K562 (cell line): Measurements from ENCODE around the gene HPCAL1. TPM values are rescaled to one million over a fixed set of nuclear protein-coding genes. Genes with fewer than 3 reads are reported as not detected.

ENCODE experiments used
- BRF1 ChIP-seq: IDR thresholded peaks from 3 replicates; pipeline ENCODE4 v1.6.1; 2011; ENCODE audit warnings: borderline replicate concordance, mild to moderate bottlenecking; ENCODE audit not compliant: insufficient read length; ENCODE audit errors: extremely low read depth
- CBFA2T3 ChIP-seq: fragments of 450-650 bp; IDR thresholded peaks from 2 replicates; pipeline ENCODE4 v1.6.1; 2017
- CREB3L1 ChIP-seq: fragments of 450-650 bp; IDR thresholded peaks from 2 replicates; pipeline ENCODE4 v1.6.1; 2014; ENCODE audit warnings: low read depth, mild to moderate bottlenecking, moderate library complexity, borderline replicate concordance
- ELF2 ChIP-seq: fragments of 250-450 bp; sonication (Bioruptor Pico); IDR thresholded peaks from 2 replicates; pipeline ENCODE4 v1.5.0; 2021; ENCODE audit warnings: mild to moderate bottlenecking
- ETS2 ChIP-seq: IDR thresholded peaks from 2 replicates; pipeline ENCODE4 v1.6.1; 2016; ENCODE audit warnings: borderline replicate concordance, missing genetic modification characterization, mild to moderate bottlenecking, moderate library complexity, missing compliant biosample characterization; ENCODE audit not compliant: poor library complexity, severe bottlenecking
- FOXJ2 ChIP-seq: fragments of 200-800 bp; sonication (Bioruptor generic); IDR thresholded peaks from 2 replicates; pipeline ENCODE4 v1.6.1; 2016; ENCODE audit warnings: missing genetic modification characterization, missing compliant biosample characterization
- PHF8 ChIP-seq: fragments of 200-600 bp; sonication (generic); IDR thresholded peaks from 2 replicates; pipeline ENCODE4 v1.6.1; 2012; ENCODE audit warnings: mixed run types, mild to moderate bottlenecking, inconsistent platforms, low read length, moderate library complexity, borderline replicate concordance
- POLR2A ChIP-seq: fragments of 450-650 bp; conservative IDR thresholded peaks from 2 replicates; pipeline ENCODE4 v1.6.1; 2016
- RBM25 ChIP-seq: fragments of 200-400 bp; formaldehyde crosslinking; IDR thresholded peaks from 2 replicates; pipeline ENCODE4 v1.6.1; 2018; ENCODE audit warnings: low read length, low read depth, moderate library complexity; ENCODE audit not compliant: severe bottlenecking
- SMARCA5 ChIP-seq: fragments of 450-650 bp; IDR thresholded peaks from 2 replicates; pipeline ENCODE4 v1.6.1; 2016
- XRCC4 ChIP-seq: IDR thresholded peaks from one replicate; pipeline ENCODE4 v1.6.1; 2011; ENCODE audit not compliant: insufficient read depth, insufficient read length; ENCODE audit errors: extremely low read depth
- ZBTB40 ChIP-seq, 2 experiments: fragments of 450-650 bp in 1 of 2; sonication (generic) in 1 of 2; formaldehyde crosslinking in 1 of 2; IDR thresholded peaks; 2 replicates each; pipeline versions ENCODE4 v1.7.1 to v1.9.0; 2016 to 2022; ENCODE audit warnings: inconsistent platforms in 1 of 2, mild to moderate bottlenecking in 1 of 2, missing genetic modification reagents in 1 of 2
- ZNF395 ChIP-seq: fragments of 200-800 bp; sonication (Bioruptor generic); IDR thresholded peaks from 2 replicates; pipeline ENCODE4 v1.6.1; 2017; ENCODE audit warnings: missing genetic modification characterization, missing compliant biosample characterization
- ZNF589 ChIP-seq: fragments of 200-800 bp; sonication (Bioruptor generic); IDR thresholded peaks from 2 replicates; pipeline ENCODE4 v1.6.1; 2016; ENCODE audit warnings: low read depth, missing genetic modification characterization, missing compliant biosample characterization
- polyA plus RNA-seq, 8 experiments: library from polyadenylated mRNA; depleted of rRNA in 4 of 8; stranded (reverse) in 5 of 8; unstranded in 3 of 8; fragments of >200 nt; fragmentation: Nextera tagmentation in 2 of 8; fragmentation: Illumina TruSeq in 1 of 8; extraction: Ambion mirVana in 2 of 8; extraction: Trizol in 1 of 8; gene quantifications; 2 replicates each; pipeline versions ENCODE4 v1.2.1 to v1.2.3, GENCODE V29; 2011 to 2014; ENCODE audit warnings: inconsistent platforms in 1 of 8, missing spikeins in 1 of 8
- total RNA-seq, 7 experiments: library from RNA; depleted of rRNA in 6 of 7; stranded (reverse); fragments of >200 nt in 6 of 7; fragmentation: Illumina TruSeq in 2 of 7; extraction: Trizol in 2 of 7; gene quantifications; 2 replicates each; pipeline versions ENCODE4 v1.2.1 to v1.2.3, GENCODE V29; 2011 to 2021; ENCODE audit warnings: low replicate concordance in 1 of 7

Gene HPCAL1
- total and polyA plus RNA-seq, 9 of the 15 experiments (the other 6 are each of a cell fraction or from before 2014, with no cell fraction given), result 2.7 to 65.5 (median 23.9) TPM

GRCh38 chr2:10332402-10333246, 29.9 kb downstream of the HPCAL1 start (continued):
- TF ChIP-seq CREB3L1 (no peak), POLR2A (no peak), ELF2 (CRISPR knock-in tag) (no peak), ETS2 (tag) (no peak), RBM25 (no peak), XRCC4 (no peak), ZNF589 (CRISPR knock-in tag) (no peak; the same call in 1 of the 2 replicates), SMARCA5 (no peak), ZNF395 (CRISPR knock-in tag) (0 out of 2 replicates have a peak, but pooled peaks have one; percentile 33), ZBTB40 (IDR thresholded peaks at IDR 0.05) (no peak), ZBTB40 (CRISPR knock-in tag; IDR thresholded peaks at IDR 0.05) (no peak), CBFA2T3 (no peak), PHF8 (no peak; the same call in 1 of the 2 replicates), FOXJ2 (tag) (no peak), BRF1 (no peak)
